Measurements from ENCODE around the gene FBXW7.

The FBXW7 gene

GRCh38 chr4:152540941-152541340, 5.0 kb upstream of the FBXW7 start:
- DNase-seq: no peak

GRCh38 chr4:152540293-152540674, 4.4 kb upstream of the FBXW7 start:
- no peak for DNase-seq

- DNase-seq: no peak
These were observed 3.8 kb upstream of the FBXW7 start for GRCh38 chr4:152539556-152540292.

GRCh38 chr4:152537881-152538280, 2.0 kb upstream of the FBXW7 start:
- DNase-seq: no peak

- DNase-seq: peak in 1 of 2 donors; percentile 63
These were observed 772 bp upstream of the FBXW7 start for GRCh38 chr4:152536545-152537182.

GRCh38 chr4:152535360-152535902, 461 bp downstream of the FBXW7 start:
- peak; percentile 27 to 31 for DNase-seq

GRCh38 chr4:152534541-152535359, 1.1 kb downstream of the FBXW7 start:
- DNase-seq: peak; percentile 40 to 43

- DNase-seq: no peak
These were observed 4.4 kb downstream of the FBXW7 start for GRCh38 chr4:152531479-152531878.

- DNase-seq: no peak
These were observed 5.3 kb downstream of the FBXW7 start for GRCh38 chr4:152530600-152530999.

GRCh38 chr4:152529880-152530279, 6.0 kb downstream of the FBXW7 start:
- no peak for DNase-seq

GRCh38 chr4:152528060-152528459, 7.8 kb downstream of the FBXW7 start:
- no peak for DNase-seq

GRCh38 chr4:152525878-152526277, 10.0 kb downstream of the FBXW7 start:
- DNase-seq: no peak

GRCh38 chr4:152524427-152524826, 11.5 kb downstream of the FBXW7 start:
- no peak for DNase-seq

- no peak for DNase-seq
These were observed 12.2 kb downstream of the FBXW7 start for GRCh38 chr4:152523731-152524130.

GRCh38 chr4:152522754-152523153, 13.1 kb downstream of the FBXW7 start:
- no peak for DNase-seq

GRCh38 chr4:152522245-152522644, 13.6 kb downstream of the FBXW7 start:
- DNase-seq: no peak

- no peak for DNase-seq
These were observed 19.7 kb downstream of the FBXW7 start for GRCh38 chr4:152516156-152516555.

- DNase-seq: no peak
These were observed 20.2 kb downstream of the FBXW7 start for GRCh38 chr4:152515678-152516077.

GRCh38 chr4:152514356-152514755, 21.5 kb downstream of the FBXW7 start:
- no peak for DNase-seq

GRCh38 chr4:152513078-152513477, 22.8 kb downstream of the FBXW7 start:
- no peak for DNase-seq

- no peak for DNase-seq
These were observed 23.4 kb downstream of the FBXW7 start for GRCh38 chr4:152512483-152512882.

- no peak for DNase-seq
These were observed 25.3 kb downstream of the FBXW7 start for GRCh38 chr4:152510349-152511147.
